Fibroblast of skin of left biceps (primary cell): ENCODE data around the gene VPS41.

Experiments
- DNase-seq, 2 experiments: peaks; one replicate each; pipeline ENCODE4 v3.0.0-alpha.2; 2013; ENCODE audit warnings: low read depth in 2 of 2

Gene VPS41

DNA sequence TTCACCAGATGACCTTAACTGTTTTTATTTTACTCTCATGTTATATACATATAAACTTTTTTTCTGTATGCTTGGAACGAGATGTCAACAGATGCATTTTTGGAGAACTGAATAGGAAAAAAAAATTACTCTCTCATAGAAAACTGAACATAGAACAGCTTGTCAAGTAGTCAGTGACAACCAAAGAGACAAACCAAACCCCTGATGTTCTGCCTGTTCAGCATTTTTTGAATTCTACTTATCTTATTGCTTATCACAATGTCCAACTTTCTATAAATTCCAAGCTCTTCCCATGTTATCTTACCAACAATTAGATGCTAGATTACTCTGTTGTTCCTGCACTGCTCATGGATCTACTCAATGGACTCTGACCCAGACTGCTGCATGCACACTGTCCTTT lies 95.2 kb downstream of the VPS41 start:
- DNase-seq: no peak

DNA sequence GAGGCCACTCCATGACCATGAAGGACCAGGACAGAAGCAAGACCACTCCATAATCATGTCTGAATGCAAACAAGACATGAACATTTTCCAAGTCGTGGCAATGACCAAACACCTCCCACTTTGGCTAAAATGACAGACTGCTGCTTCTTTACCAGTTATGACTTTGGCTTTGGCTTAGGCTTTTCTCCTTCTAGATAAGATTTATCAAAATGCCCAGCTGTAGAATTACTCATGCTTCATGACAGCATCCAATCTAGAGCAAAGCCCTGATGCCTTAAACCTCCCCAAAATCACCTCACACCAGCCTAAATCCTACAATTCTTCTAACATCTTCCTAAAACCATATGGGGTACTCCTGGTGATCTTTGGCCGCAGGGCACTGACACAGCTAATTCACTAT lies 102.1 kb downstream of the VPS41 start:
- DNase-seq: no peak

- no peak for DNase-seq
Measured at GRCh38 chr7:38801786-38802185, 107.2 kb downstream of the VPS41 start.

GRCh38 chr7:38798552-38799267 lies 110.3 kb downstream of the VPS41 start:
- no peak for DNase-seq

DNA sequence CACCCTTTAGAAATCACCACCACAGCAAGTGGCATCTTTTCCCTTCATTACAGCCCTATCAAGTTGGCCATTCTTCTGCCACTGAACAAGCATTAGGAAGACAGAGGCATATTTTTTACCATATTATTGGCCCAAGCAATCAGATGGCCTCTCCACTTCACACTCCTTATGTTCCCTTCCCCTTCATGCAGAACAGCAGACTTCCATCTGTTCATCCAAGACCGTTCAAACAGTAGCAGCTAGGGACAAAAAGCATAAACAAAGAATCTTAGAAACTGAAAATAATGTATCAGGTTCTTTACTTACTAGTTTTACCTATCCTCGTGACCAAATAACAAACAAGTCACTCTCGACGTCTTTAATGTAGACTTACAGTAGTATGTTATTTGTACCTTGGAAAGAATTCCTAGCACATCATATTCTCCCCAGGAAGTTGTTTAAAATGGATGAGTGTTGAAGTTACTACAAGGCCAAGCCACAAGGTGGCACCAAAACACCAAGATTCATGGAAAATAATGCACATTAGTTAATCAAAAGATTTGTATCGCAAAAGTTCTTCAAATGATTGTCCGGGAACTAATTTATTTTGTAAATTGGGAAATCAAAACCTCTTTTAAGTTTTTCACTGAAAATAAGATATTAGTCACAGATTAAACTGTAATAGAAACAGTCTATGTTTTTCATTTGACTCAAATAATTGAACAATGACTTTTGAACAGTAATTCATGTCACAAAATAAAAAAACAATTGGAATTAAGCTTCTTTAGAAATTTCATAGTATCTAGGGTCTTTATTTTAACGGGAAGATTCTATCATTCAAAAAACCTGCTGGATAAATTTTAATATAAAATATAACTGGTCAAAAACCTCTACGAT lies 112.1 kb downstream of the VPS41 start:
- peak; percentile 15 to 28 for DNase-seq

DNA sequence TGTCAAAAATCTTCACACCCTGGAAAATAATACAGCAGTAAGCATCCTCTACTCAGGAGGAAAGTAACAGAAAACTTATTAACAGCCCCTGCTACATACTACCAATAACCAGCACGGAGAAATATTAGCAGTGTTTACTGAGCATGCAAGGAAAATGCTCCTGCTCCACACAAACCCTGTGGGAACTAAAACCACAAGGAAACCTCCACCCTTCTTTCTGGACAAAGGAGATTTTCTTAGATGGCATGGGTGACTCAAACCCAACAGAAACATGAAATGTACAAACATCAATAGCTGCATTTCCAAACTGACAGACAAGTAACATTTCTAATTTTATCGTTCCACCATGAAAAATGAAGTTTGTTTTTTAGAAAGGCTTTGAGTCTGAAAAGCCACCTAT lies 113.4 kb downstream of the VPS41 start:
- no peak for DNase-seq

DNA sequence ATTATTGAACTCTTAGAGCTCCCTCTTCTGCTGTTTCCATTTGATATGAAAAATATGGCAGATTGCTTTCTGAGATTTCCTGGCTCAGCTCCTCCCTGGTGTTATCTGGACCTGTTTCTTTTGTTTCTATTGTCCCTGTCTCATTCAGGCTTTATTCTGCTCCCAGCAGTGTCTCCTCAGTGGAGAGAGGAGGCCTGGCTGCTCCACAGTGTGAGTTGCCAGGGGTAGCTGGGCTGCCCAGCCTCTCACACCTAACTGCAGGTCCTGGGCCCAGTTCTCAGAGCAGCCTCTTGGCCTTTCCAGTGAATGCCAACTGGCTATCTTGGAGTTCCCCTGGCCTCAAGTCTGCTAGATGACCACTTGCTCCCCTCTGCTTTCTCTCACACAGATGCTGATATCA lies 127.0 kb downstream of the VPS41 start:
- DNase-seq: no peak

DNA sequence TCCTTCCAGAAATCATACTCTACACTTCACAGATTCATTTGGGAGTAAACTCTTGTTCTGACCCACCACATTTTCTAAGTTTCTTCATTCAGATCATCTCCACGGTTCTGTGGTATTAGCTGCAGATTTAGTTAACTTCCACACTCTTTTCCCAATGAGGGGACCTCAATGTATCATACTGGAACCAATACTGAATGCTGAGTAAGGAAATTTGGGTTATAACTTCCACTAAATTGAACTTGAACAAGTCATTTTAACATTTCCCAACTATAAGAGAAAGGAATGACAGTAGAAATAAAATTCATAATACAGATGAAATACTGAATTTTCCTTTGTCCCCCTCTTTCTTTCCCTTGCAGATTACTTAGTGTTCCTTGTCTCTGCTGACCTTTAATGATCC lies 131.4 kb downstream of the VPS41 start:
- no peak for DNase-seq

- no peak for DNase-seq
Measured at GRCh38 chr7:38775506-38776175, 133.3 kb downstream of the VPS41 start.

- DNase-seq: no peak
Measured at GRCh38 chr7:38773430-38773829, 135.6 kb downstream of the VPS41 start.

GRCh38 chr7:38760226-38760625 lies 148.8 kb downstream of the VPS41 start:
- no peak for DNase-seq

DNA sequence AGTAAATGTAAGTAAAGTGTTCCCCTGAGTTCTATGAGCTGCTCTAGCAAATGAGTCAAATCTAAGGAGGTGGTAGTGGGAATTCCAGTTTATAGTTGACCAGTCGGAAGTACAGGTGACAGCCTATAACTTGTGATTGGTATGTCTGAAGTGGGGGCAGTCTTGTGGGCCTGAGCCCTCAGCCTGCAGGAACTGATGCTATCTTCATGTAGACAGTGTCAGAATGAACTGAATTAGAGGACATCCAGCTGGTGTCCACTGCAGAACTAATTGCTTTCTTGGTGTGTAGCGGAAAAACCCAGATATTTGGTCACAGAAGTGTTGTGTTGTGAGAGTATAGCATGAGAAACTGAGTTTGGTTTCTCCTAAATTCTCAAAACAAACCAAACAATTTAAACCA lies 150.0 kb downstream of the VPS41 start:
- DNase-seq: no peak

- no peak for DNase-seq
Measured at GRCh38 chr7:38757931-38758330, 151.1 kb downstream of the VPS41 start.

DNA sequence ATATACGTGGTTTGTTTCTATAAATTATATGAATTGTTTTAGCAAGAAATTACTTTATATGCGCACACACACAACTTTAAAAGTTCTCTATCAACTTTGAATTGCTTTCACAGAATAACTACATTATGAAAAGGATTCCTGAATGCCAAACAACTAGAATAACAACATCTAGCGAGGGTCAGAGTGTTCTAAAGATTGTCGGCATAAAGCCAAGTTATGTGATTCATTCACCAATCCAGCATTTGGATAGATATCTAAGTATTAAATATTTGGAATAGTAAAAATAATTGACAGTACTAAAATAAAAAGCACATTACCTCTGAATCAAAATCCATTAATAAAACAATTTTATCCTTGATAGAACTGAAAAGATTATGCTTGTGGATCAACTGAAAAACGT lies 152.5 kb downstream of the VPS41 start:
- no peak for DNase-seq

GRCh38 chr7:38753347-38753746 lies 155.6 kb downstream of the VPS41 start:
- no peak for DNase-seq

- peak; percentile 27 to 29 for DNase-seq
Measured at GRCh38 chr7:38751416-38751815, 157.6 kb downstream of the VPS41 start.

DNA sequence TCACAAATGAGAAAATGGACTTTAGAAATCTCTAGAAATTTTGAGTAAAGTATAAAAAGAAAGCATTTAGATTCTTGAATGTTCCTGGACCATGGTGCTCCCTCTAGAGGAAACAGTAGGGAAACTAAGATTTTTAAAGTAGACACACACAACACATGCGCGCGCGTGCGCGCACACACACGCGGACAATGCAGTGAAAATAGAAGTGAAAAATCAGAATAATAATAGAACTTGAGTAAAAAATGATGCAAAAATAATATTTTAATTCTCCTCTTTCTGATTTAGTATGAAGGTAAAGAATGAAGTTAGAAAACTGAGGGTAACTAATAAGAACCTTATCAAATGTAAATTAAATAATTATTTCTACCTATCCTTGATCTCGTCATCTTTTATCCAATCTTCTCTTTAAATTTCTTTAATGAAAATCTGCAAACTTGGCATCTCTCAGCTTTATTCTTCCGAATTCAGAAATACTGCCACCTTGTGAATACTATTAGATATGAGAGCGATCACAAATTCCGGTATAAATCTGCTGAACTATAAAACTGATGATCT lies 160.9 kb downstream of the VPS41 start:
- DNase-seq: no peak

DNA sequence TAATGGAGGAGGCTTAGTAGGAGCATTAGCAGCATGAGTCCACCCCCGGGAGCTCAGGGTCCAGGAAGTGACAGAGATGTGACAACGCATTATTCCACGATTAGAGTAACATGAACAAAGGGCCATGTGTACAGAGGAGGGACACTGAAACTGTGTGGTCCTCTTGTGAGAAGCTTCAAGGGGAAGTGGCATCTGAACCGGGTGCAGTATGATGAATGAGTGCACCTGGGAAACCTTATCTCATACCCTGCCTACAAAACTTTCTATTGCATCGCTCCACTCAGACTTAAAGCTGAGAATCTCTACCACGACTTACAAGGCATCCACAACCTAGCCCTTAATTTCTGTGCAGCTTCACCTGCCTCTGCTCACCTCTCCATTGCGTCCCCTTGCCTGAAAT lies 162.6 kb downstream of the VPS41 start:
- DNase-seq: no peak

DNA sequence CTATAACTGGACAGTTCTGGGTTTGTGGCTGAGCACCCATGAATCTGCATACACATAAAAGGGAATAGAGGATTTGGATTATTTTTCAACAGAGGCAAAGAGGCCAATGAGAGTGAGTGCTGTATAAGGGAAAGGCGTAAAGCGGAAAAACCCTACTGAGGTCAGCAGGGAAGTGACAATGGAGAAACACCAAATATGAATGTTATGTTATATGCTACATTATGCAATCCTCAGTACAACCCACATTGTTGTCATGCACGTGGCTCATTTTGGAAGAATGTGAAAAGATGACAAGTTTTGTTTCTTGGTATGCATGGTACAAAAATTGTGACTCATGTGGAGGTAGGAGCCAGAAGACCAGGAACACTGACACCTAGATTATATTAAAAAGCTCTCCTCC lies 164.2 kb downstream of the VPS41 start:
- DNase-seq: peak; percentile 27 to 35

- no peak for DNase-seq
Measured at GRCh38 chr7:38743899-38744298, 165.1 kb downstream of the VPS41 start.

DNA sequence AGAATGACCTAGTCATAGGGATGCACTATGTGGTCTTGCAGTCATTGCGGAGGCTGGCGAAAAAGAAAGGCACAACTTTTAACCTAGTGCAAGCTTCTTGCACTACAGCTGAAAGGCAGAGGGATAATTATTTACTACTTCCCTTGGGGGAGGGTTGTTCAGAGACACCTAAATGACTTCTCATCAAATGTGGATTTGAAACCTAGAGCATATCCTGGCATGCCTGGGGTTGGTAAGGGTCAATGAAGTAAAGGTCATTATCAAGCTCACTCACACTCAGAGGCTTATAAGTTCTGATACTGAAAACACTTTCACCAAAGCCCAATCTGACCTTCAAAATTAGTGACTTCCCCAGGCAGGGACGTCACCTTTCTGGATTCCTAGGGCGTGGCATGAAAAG lies 168.9 kb downstream of the VPS41 start:
- DNase-seq: no peak

DNA sequence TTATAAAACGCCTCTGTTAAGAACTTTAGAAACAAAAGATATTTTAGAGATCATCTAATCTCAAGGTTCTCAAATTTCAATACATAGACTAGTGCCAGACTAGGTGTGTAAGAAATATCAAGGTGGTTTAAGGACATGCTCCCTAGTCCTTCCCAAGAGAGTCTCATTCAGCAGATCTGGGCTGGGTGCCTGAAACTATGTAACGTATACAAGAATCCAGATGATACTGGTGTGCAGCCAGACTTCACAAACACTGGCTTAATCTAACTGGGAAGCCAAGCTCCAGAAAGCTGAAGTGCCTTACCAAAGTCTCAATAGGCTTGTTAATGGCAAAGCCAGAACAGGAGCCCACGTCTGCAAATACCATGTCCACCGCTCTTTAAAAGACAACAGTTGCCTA lies 172.9 kb downstream of the VPS41 start:
- DNase-seq: peak in 1 of 2 experiments; percentile 18
